NCI-H2196 treated with DMSO at 0.1 percent for 48 hours (cell line): ENCODE data around the gene PPP1CC.

Experiments
- DNase-seq: peaks from one replicate; lab custom pipeline; 2025; ENCODE audit not compliant: unreplicated experiment; lab: John Stamatoyannopoulos, UW

PPP1CC gene

DNA sequence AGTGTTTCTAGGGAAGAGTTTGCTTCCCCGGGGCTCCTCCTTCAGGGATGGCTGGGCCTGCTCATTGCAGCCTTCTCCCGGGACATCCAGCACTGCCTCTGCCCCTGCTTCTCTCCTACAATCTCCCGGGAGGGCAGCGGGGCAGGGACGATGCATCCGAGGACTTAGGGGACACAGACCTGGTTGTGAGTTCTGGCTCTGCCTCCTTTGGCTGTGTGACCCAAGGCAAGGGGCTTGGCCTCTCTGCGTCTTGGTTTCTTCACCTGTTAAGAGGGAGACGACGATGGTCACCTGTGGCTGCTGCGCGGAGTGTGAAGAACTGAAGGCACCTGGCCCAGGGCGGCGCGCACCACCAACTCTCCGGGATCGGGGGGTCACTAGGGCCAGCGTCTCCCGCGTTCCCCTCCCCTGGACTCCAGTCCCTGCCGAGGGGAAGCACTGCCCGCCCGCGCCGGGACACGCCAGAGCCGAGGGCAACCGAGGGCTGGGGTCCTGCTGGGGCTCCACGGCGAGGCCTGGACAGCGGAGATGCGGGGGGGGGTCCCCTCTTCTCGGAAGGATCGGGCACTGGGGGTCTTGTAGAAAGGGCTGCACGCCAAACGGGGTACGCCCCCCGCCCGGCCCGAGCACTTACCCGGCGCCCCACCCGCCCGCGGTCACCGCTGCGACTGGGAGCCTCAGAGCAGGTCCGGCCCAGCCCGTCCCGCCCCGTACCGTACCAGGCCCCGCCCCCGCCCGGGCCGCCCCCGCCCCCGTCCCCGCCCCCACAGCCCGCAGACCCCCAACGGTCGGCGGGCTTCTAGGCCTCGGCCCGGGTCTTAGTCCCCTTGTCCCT is 54.0 kb downstream of the PPP1CC start, which contains the start of gene HVCN1:
Gene HVCN1, minus strand, starts transcription at position 670 of the 835 bp plus-strand sequence. CDS start 5,870 bp downstream, outside the sequence.
- DNase-seq = no peak

DNA sequence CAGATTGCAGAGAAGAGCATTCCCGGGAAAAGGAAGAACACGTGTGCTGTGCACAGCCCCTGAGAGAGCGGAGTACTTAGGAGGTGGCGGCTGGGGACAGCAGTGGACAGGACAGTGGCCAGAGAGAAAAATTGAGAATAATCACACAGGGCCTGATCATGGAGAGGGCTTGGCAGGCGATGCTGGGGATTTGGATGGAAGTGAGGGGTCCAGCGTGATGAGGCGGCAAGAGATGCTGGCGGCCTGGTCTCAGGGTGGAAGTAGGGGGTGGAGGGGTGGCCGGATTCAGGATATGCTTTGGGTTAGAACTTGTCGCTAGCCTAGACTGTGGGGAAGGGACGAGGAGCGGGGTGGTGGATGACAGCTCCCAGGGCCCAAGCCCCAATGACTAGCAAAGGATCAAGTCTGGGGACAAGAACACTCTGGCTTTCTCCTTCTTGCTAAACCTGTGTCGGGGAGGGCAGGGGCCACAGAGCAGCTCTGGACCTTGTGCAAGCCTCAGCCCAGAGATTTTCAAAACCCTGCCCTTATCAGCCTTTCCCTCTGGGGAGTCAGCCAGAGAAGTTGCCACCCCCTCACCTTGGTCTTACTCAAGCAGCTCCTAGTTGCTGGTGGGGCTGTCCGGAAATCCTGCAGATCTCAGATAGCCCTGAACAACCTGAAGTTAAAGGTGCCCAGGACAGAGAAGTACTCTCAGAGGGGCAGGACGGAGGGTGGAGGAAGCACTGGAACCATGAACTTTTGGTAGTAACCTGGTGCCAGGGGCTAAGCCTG is 55.1 kb downstream of the PPP1CC start:
- DNase-seq = no peak

GRCh38 chr12:110686294-110686903 is 56.3 kb downstream of the PPP1CC start:
- no peak for DNase-seq

DNA sequence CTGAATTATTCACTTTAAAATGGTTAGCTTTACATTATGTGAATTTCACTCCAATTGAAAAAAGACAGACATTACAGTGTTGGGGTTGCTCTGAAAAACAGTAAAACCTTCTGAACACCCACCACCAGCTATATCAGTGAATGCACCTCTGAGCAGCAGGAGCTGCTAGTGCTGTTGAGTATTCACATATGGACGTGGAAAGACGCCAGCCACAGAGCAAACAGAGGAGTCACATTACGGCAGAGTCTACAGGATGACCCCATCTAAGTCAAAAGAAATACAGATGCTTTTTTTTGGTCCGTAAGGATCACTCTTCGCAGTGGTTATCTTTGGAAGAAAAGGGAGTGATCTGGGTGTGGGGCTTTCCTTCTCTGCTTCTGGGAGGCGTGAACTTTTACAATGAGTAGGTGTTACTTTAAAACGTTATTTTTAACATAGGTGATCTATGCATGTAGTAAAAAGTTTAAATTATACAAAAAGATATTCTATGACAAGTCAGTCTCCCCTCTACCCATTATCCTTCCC is 58.3 kb downstream of the PPP1CC start:
- DNase-seq = no peak

- no peak for DNase-seq
Measured at GRCh38 chr12:110683888-110684287, 58.8 kb downstream of the PPP1CC start.

DNA sequence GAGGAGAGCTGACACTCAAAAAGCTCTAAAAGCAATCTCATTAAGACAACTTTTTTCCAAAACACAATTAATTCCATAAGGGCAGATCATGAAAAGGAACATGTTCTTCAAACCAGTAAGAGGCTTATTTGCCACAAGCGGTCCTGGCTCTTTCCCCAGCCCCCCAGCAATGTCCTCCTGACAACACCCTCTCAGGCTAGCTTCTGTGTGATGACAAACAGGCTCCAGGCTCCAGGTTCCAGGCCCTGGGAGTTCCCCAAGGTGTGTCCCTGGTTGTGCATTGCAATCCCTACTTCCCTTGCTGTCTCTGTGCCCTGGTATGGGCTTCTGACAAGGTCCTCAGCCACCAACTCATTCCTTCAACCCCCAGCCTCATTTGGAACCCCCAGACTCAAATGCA is 62.7 kb downstream of the PPP1CC start:
- no peak for DNase-seq

DNA sequence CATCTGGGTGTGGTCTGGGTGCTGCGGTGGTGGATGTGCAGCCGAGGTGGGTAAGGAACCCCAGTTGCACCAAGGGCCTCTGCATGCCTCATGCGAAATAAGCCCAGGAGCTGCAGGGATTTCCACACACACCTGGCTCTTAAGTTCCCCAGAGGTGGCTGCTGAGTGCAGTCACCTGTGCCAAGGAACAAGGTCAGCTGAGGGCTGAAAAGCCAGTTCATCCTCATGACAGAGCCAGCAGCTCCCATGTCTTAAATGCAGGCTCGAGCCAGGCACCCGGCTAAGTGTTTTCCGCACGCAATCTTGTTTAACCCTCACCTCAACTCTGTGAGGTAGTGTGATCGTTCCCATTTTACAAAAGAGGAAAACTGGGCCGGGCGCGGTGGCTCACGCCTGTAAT is 63.5 kb downstream of the PPP1CC start:
- no peak for DNase-seq

- DNase-seq = no peak
Measured at GRCh38 chr12:110677982-110678381, 64.7 kb downstream of the PPP1CC start.

GRCh38 chr12:110677206-110677911 is 65.3 kb downstream of the PPP1CC start:
- DNase-seq = no peak

GRCh38 chr12:110676171-110676570 is 66.5 kb downstream of the PPP1CC start:
- DNase-seq = no peak

GRCh38 chr12:110670161-110670701 is 72.5 kb downstream of the PPP1CC start:
- no peak for DNase-seq
